GM12878 (cell line): ENCODE results near the gene TRAF3. TPM values are rescaled to one million over a fixed set of nuclear protein-coding genes. Genes with fewer than 3 reads are reported as not detected.

ENCODE experiments used
- ATAC-seq: fragments of 200-7000 bp; cut with Tn5 transposase; 3 replicates; pipeline ENCODE4 v1.9.1; 2020; ENCODE audit warnings: mild to moderate bottlenecking, moderate library complexity
- BruUV-seq: library from RNA; stranded (reverse); fragments of 400-500 nt; replicated peaks from 2 replicates; lab custom pipeline; 2021; lab: Mats Ljungman, UMichigan
- CTCF ChIA-PET: fragments of 300-600 bp; sonication (Branson Sonifier 250); formaldehyde crosslinking; extraction: SDS; loops from one replicate; lab custom pipeline; 2021; ENCODE audit warnings: inconsistent platforms; lab: Yijun Ruan, JAX
- POLR2A ChIA-PET: fragments of 350-600 bp; formaldehyde crosslinking; extraction: SDS; loops from one replicate; lab custom pipeline; 2021; ENCODE audit warnings: inconsistent platforms; lab: Charles Lee
- RAD21 ChIA-PET: fragments of 300-600 bp; sonication (Branson Sonifier 250); formaldehyde crosslinking; loops from one replicate; lab custom pipeline; 2023; ENCODE audit warnings: antibody characterized with exemption; ENCODE audit not compliant: unreplicated experiment; lab: Charles Lee
- SMC1A ChIA-PET: fragments of 300-600 bp; sonication (Branson Sonifier 250); formaldehyde crosslinking; loops from one replicate; lab custom pipeline; 2023; ENCODE audit not compliant: unreplicated experiment, uncharacterized antibody; lab: Charles Lee
- DNase-seq: peaks from one replicate; pipeline ENCODE4 v3.0.0-alpha.2; 2011; ENCODE audit warnings: low read depth, low spot score
- FAIRE-seq: peaks from 3 replicates; lab custom pipeline; 2011; peaks lifted over from hg19 to GRCh38; lab: Jason Lieb, UNC
- H2AFZ ChIP-seq: 2 replicates; pipeline ENCODE4 v1.6.0; 2011; ENCODE audit warnings: low read depth, low read length, control low read depth; ENCODE audit not compliant: control insufficient read depth
- H3K27ac ChIP-seq: 2 replicates; pipeline ENCODE4 v1.5.1; 2011; ENCODE audit warnings: control low read depth; ENCODE audit not compliant: control insufficient read depth, insufficient read depth
- H3K27me3 ChIP-seq, 2 experiments: replicated peaks in 1 of 2; 2 replicates each; pipeline versions ENCODE4 v1.6.0 to v1.6.1; 2011; ENCODE audit warnings: low read length in 1 of 2; ENCODE audit not compliant: control insufficient read depth in 2 of 2, insufficient read depth in 2 of 2
- H3K36me3 ChIP-seq, 2 experiments: 2 replicates each; pipeline ENCODE4 v1.5.1; 2011; ENCODE audit warnings: low read length in 1 of 2; ENCODE audit not compliant: control insufficient read depth in 2 of 2, insufficient read depth in 2 of 2
- H3K4me1 ChIP-seq: 2 replicates; pipeline ENCODE4 v1.6.1; 2011; ENCODE audit warnings: mild to moderate bottlenecking, low read length, moderate library complexity, mixed read lengths; ENCODE audit not compliant: control insufficient read depth, insufficient read depth
- H3K4me2 ChIP-seq: 2 replicates; pipeline ENCODE4 v1.6.0; 2011; ENCODE audit warnings: control low read depth; ENCODE audit not compliant: control insufficient read depth, insufficient read depth
- H3K4me3 ChIP-seq: fragments of 200-600 bp; sonication (generic); 2 replicates; pipeline ENCODE4 v1.5.1; 2016
- H3K79me2 ChIP-seq: 2 replicates; pipeline ENCODE4 v1.6.0; 2011; ENCODE audit warnings: low read length; ENCODE audit not compliant: control insufficient read depth, insufficient read depth
- H3K9ac ChIP-seq: 2 replicates; pipeline ENCODE4 v1.8.0; 2011; ENCODE audit warnings: low read length, control low read depth, mixed read lengths; ENCODE audit not compliant: control insufficient read depth, insufficient read depth
- H3K9me3 ChIP-seq: replicated peaks from 3 replicates; pipeline ENCODE4 v1.5.1; 2011; ENCODE audit warnings: mild to moderate bottlenecking, low read length; ENCODE audit not compliant: control insufficient read depth, insufficient read depth
- H4K20me1 ChIP-seq: 2 replicates; pipeline ENCODE4 v1.6.0; 2011; ENCODE audit not compliant: control insufficient read depth, insufficient read depth
- SMARCA5 ChIP-seq: fragments of 450-650 bp; IDR thresholded peaks from 2 replicates; pipeline ENCODE4 v1.6.1; 2017; ENCODE audit warnings: mild to moderate bottlenecking
- ZNF592 ChIP-seq: fragments of 450-650 bp; IDR thresholded peaks from 2 replicates; pipeline ENCODE4 v1.6.1; 2017; ENCODE audit warnings: mild to moderate bottlenecking, moderate library complexity
- WGBS: methylation state at CpG from one replicate; pipeline ENCODE4 v1.1.6; 2016; ENCODE audit warnings: low lambda C conversion rate; ENCODE audit not compliant: insufficient replicate concordance, insufficient coverage; ENCODE audit errors: missing lambda C conversion rate; 5-methylcytosine and 5-hydroxymethylcytosine counted together
- in situ Hi-C: fragments of 300-500 bp; cut with MboI; formaldehyde crosslinking; loops from 9 replicates; pipeline ENCODE4 v1.14.3; 2018; ENCODE audit warnings: mixed read lengths
- intact Hi-C: fragments of 100-400 bp; cut with micrococcal nuclease; formaldehyde crosslinking; loops from one replicate; pipeline ENCODE4 v1.14.2; 2022; ENCODE audit not compliant: unreplicated experiment
- polyA plus RNA-seq, 11 experiments: library from polyadenylated mRNA; depleted of rRNA in 4 of 11; unstranded in 6 of 11; stranded (reverse) in 5 of 11; fragments of >200 nt; fragmentation: Nextera tagmentation in 4 of 11; fragmentation: Illumina TruSeq in 1 of 11; extraction: Ambion mirVana in 4 of 11; extraction: Trizol in 1 of 11; gene quantifications; 1 replicate in 1 of 11; 2 replicates in 10 of 11; pipeline versions ENCODE4 v1.2.1 to v1.2.3, GENCODE V29; 2011 to 2016; ENCODE audit warnings: inconsistent platforms in 2 of 11, missing spikeins in 2 of 11, low read depth in 1 of 11
- total RNA-seq, 4 experiments: library from RNA; depleted of rRNA in 3 of 4; stranded (reverse); fragments of >200 nt in 3 of 4; fragmentation: Illumina TruSeq in 1 of 4; extraction: Trizol in 1 of 4; gene quantifications; 2 replicates each; pipeline versions ENCODE4 v1.2.1 to v1.2.3, GENCODE V29; 2013 to 2021

TRAF3 gene
- total and polyA plus RNA-seq, 10 of the 15 experiments (the other 5 are each of a cell fraction or from before 2014, with no cell fraction given): 3.0 to 70.1 (median 36.5) TPM

DNA sequence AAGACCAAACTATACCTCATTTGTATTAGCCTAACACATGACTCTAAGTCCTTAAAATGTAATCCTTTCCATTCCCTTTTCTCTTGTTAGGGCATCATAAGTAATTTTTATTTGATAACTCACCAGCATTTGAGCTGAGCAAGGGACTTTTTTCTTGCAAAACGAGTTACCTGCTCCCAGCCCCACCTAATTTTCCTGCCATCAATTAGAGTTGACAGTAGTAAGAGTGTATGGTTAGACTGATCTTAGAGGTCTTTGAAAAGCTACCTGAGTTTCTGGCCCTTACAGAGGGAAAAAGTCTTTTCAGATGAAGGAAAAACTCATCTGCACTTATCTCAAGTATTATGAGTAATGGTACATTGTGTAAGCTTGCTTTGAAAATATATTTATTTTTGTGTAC lies 111.5 kb downstream of the TRAF3 start:
- peaks cover 7% of the 10 kb centered on the region for H3K4me1 ChIP-seq
- ChIA-PET CTCF (interaction anchor here (1.6 kb wide), 1 partner anchor 194 kb away, joined by 3 read pairs; no protein-coding TSS in a partner anchor), POLR2A (no interaction called here), SMC1A (interaction anchor here (0.9 to 1.4 kb wide), 2 partner anchors 17 to 194 kb away, joined by 3 to 4 read pairs; no protein-coding TSS in a partner anchor), RAD21 (interaction anchor here (0.9 kb wide), 1 partner anchor 194 kb away, joined by 3 read pairs; no protein-coding TSS in a partner anchor)
- no peak overlapping the region for H3K4me3 ChIP-seq
- no peak overlapping the region for H3K9ac ChIP-seq
- H2AFZ ChIP-seq: no peak overlapping the region
- no TSS peak for BruUV-seq
- H3K27me3 ChIP-seq: no peaks in the 10 kb centered on the region
- no peak for DNase-seq
- FAIRE-seq: no peak
- no peaks in the 10 kb centered on the region for H3K79me2 ChIP-seq
- in situ Hi-C loops: no loop called here
- no peaks in the 10 kb centered on the region for H3K9me3 ChIP-seq
- no peak for ATAC-seq
- WGBS: 45% methylated on average over 1 of the region's 1 CpG
- peaks cover 32 to 52% of the 10 kb centered on the region in 2 experiments for H3K36me3 ChIP-seq
- intact Hi-C loops: no loop called here
- no peaks in the 10 kb centered on the region for H4K20me1 ChIP-seq
- TF ChIP-seq SMARCA5 (no peak), ZNF592 (no peak)
- no peak overlapping the region for H3K4me2 ChIP-seq
- no peak overlapping the region; the same call in 1 of the 2 replicates for H3K27ac ChIP-seq
